NCI-H526 treated with DMSO at 0.1 percent for 48 hours (cell line): ENCODE results near the gene EMC7.

Source experiments
- DNase-seq: peaks from one replicate; lab custom pipeline; 2025; lab: John Stamatoyannopoulos, UW

EMC7 gene

DNA sequence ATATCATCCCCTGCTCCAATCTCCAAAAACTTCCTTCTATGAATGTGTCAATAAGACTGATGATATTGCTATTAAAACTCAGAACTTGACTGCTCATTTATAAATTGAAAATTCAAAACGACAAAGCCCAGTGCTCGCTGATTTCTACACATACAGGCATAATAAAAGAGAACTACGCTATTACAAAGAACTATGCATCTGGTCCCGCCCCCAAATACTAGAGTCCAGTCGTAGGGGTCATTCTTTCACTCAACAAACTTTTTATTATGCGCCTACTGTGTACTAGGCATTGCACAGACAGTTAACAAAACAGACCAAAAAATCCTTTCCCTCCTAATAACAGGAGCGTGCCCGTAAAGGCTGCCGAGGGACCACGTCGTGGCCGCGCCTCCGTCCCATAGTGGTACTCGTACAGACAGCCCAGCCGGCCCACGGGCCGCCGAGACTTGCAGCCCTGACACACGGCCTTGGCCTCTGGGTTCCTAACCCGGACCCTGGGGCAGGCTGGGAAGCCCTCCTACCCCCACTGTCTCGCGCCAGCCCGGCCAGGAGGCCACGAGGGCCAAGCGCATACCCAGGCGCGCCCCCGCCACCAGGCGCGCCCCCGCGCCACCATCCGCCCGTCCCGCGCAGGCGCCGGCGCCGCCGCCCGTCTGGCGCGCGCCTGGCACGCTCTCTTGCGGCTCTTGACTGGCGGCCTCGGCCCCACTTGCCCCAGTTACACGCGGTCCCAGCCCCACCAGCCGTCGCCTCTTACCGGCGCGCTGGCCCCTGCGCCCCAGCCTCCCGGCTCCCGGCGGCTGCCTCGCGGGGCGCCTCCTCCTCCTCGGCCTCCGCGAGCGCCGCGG is 63.4 kb downstream of the EMC7 start:
- DNase-seq = peak; percentile 75
